ENCODE results near the gene SPATA31E1.

DNA sequence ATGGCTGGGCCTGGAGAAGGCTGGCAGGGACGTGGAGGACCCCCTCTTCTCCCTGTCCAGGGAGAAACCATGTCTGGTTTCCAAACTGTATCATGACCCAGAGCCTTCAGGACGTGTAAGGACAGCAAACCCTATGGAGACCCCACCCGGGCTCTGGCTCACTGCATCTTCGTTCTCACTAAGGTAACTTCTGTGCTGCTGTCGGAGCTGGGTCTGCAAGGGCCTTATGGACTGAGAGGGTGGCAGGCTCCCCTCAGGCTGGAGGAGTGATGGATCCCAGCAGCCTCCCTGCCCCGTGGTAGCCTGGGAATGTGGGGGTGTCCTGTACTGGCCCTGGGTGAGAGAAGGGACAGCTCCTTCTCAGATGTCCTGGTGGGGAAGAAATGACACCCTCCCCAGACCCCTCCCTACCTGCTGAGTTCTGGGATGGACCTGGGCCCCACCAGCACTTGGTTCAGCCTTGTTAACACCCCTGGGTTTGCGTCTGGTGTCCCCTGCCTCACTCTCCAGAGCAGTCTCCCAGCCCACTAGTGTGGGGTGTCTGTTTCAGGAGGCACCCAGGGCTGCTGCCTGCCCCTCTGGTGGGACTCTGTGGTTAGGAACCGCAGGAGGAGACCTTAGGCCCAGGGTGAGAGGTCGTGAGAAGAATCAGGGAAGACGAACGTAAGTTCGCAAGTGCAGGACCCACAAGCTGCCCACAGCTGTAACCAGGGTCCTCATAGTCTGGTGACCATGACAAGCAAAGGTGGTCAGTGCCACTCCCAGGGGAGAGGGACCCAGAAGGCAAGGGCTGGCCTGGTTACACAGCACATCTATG, 6.6 kb downstream of the SPATA31E1 start:
- TF ChIP-seq, protein P1, sequence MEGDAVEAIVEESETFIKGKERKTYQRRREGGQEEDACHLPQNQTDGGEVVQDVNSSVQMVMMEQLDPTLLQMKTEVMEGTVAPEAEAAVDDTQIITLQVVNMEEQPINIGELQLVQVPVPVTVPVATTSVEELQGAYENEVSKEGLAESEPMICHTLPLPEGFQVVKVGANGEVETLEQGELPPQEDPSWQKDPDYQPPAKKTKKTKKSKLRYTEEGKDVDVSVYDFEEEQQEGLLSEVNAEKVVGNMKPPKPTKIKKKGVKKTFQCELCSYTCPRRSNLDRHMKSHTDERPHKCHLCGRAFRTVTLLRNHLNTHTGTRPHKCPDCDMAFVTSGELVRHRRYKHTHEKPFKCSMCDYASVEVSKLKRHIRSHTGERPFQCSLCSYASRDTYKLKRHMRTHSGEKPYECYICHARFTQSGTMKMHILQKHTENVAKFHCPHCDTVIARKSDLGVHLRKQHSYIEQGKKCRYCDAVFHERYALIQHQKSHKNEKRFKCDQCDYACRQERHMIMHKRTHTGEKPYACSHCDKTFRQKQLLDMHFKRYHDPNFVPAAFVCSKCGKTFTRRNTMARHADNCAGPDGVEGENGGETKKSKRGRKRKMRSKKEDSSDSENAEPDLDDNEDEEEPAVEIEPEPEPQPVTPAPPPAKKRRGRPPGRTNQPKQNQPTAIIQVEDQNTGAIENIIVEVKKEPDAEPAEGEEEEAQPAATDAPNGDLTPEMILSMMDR (IDR thresholded peaks at IDR 0.05): no peak
- no peak for TF ChIP-seq POLR2A (IDR thresholded peaks at IDR 0.05)
